HEK293 (cell line): ENCODE measurements around the gene ZFHX2.

Source experiments
- HIC1 ChIP-seq: fragments of 450-650 bp; formaldehyde crosslinking; IDR thresholded peaks from 2 replicates; pipeline ENCODE4 v1.5.1; 2016; ENCODE audit warnings: missing biosample characterization, missing genetic modification characterization
- KLF1 ChIP-seq: fragments of 450-650 bp; formaldehyde crosslinking; IDR thresholded peaks from 2 replicates; pipeline ENCODE4 v1.5.1; 2016; ENCODE audit warnings: missing biosample characterization, missing genetic modification characterization
- MYNN ChIP-seq: fragments of 450-650 bp; formaldehyde crosslinking; IDR thresholded peaks from 2 replicates; pipeline ENCODE4 v1.5.1; 2016; ENCODE audit warnings: missing biosample characterization, missing genetic modification characterization, borderline replicate concordance
- SP2 ChIP-seq: fragments of 450-650 bp; formaldehyde crosslinking; IDR thresholded peaks from 2 replicates; pipeline ENCODE4 v1.5.1; 2016; ENCODE audit warnings: missing biosample characterization, missing genetic modification characterization
- SP3 ChIP-seq: fragments of 450-650 bp; formaldehyde crosslinking; IDR thresholded peaks from 2 replicates; pipeline ENCODE4 v1.5.1; 2016; ENCODE audit warnings: missing biosample characterization, missing genetic modification characterization
- ZBTB21 ChIP-seq: fragments of 450-650 bp; formaldehyde crosslinking; IDR thresholded peaks from 2 replicates; pipeline ENCODE4 v1.5.1; 2017; ENCODE audit warnings: missing biosample characterization, missing genetic modification characterization
- ZBTB48 ChIP-seq: fragments of 450-650 bp; formaldehyde crosslinking; IDR thresholded peaks from 2 replicates; pipeline ENCODE4 v1.5.1; 2016; ENCODE audit warnings: missing biosample characterization, missing genetic modification characterization
- ZBTB6 ChIP-seq: fragments of 450-650 bp; formaldehyde crosslinking; IDR thresholded peaks from 2 replicates; pipeline ENCODE4 v1.5.1; 2017; ENCODE audit warnings: missing biosample characterization, missing genetic modification characterization
- ZNF10 ChIP-seq: fragments of 450-650 bp; formaldehyde crosslinking; IDR thresholded peaks from 2 replicates; pipeline ENCODE4 v1.5.1; 2017; ENCODE audit warnings: missing biosample characterization, missing genetic modification characterization
- ZNF146 ChIP-seq: fragments of 450-650 bp; formaldehyde crosslinking; IDR thresholded peaks from 2 replicates; pipeline ENCODE4 v1.5.1; 2016; ENCODE audit warnings: missing biosample characterization, missing genetic modification characterization
- ZNF23 ChIP-seq: fragments of 450-650 bp; formaldehyde crosslinking; IDR thresholded peaks from 2 replicates; pipeline ENCODE4 v1.5.1; 2016; ENCODE audit warnings: missing biosample characterization, missing genetic modification characterization, borderline replicate concordance
- ZNF24 ChIP-seq: fragments of 450-650 bp; formaldehyde crosslinking; IDR thresholded peaks from 2 replicates; pipeline ENCODE4 v1.5.1; 2016; ENCODE audit warnings: missing biosample characterization, missing genetic modification characterization
- ZNF302 ChIP-seq: fragments of 450-650 bp; formaldehyde crosslinking; IDR thresholded peaks from 2 replicates; pipeline ENCODE4 v1.5.1; 2016; ENCODE audit warnings: missing biosample characterization, missing genetic modification characterization, low read depth
- ZNF623 ChIP-seq: fragments of 450-650 bp; formaldehyde crosslinking; IDR thresholded peaks from 2 replicates; pipeline ENCODE4 v1.5.1; 2016; ENCODE audit warnings: missing biosample characterization, missing genetic modification characterization
- ZSCAN16 ChIP-seq: fragments of 450-650 bp; formaldehyde crosslinking; IDR thresholded peaks from 2 replicates; pipeline ENCODE4 v1.5.1; 2016; ENCODE audit warnings: missing biosample characterization, missing genetic modification characterization
- TF ChIP-seq, protein P1 (sequence below): fragments of 450-650 bp; formaldehyde crosslinking; IDR thresholded peaks from 2 replicates; pipeline ENCODE4 v1.5.1; 2016; ENCODE audit warnings: missing biosample characterization, missing genetic modification characterization
- TF ChIP-seq, protein P2 (sequence below): fragments of 450-650 bp; formaldehyde crosslinking; IDR thresholded peaks from 2 replicates; pipeline ENCODE4 v1.5.1; 2016; ENCODE audit warnings: missing biosample characterization, missing genetic modification characterization
- TF ChIP-seq, protein P3 (sequence below): fragments of 450-650 bp; formaldehyde crosslinking; IDR thresholded peaks from 2 replicates; pipeline ENCODE4 v1.5.1; 2017; ENCODE audit warnings: missing biosample characterization, missing genetic modification characterization
- TF ChIP-seq, protein P4 (sequence below): fragments of 450-650 bp; formaldehyde crosslinking; IDR thresholded peaks from 2 replicates; pipeline ENCODE4 v1.5.1; 2016; ENCODE audit warnings: missing biosample characterization, missing genetic modification characterization, borderline replicate concordance
- TF ChIP-seq, protein P5 (sequence below): fragments of 450-650 bp; formaldehyde crosslinking; IDR thresholded peaks from 2 replicates; pipeline ENCODE4 v1.5.1; 2016; ENCODE audit warnings: missing biosample characterization, missing genetic modification characterization

ZFHX2 gene

DNA sequence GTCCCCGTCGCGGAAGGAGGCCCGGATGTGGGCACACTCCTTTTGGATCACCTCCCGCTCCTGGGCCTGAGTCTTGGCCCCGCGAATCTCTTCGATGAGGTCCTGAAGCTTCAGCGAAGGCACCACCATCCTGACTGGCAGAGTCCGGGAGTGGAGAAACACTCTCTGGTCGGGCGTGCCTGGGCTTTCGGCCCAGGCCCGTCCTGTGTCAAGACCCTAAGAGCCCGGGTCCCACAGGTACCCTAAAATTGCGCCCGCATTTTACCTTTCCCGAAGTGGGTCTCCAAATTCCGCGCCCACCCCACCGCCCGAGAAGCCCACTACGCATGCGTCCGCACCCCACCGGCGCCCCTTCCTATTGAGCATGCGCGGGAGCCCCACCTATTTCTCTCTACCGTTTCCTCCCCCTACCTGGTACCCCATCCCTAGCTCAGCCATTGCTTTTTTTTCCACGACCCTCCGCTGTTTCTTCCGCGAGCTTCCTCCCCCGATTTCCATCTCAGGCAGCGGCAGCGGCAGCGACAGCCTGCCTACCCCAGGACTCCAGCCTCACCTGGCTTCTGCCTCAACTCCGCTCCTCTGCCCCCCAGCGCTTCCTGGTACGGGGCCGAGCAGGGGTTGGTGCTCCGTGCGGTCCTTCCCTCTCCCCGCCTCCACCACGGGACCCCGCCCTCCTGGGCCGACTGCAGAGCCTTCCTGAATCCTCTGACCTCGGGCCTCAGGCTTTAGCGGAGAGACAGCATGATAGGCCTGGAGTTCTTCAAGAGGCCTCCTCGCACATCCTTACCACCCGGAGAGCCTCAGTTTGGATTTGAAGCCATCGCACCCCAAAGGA is 15.8 kb upstream of the ZFHX2 start, which contains the start of gene AP1G2 (continued):
- TF ChIP-seq, protein P1, sequence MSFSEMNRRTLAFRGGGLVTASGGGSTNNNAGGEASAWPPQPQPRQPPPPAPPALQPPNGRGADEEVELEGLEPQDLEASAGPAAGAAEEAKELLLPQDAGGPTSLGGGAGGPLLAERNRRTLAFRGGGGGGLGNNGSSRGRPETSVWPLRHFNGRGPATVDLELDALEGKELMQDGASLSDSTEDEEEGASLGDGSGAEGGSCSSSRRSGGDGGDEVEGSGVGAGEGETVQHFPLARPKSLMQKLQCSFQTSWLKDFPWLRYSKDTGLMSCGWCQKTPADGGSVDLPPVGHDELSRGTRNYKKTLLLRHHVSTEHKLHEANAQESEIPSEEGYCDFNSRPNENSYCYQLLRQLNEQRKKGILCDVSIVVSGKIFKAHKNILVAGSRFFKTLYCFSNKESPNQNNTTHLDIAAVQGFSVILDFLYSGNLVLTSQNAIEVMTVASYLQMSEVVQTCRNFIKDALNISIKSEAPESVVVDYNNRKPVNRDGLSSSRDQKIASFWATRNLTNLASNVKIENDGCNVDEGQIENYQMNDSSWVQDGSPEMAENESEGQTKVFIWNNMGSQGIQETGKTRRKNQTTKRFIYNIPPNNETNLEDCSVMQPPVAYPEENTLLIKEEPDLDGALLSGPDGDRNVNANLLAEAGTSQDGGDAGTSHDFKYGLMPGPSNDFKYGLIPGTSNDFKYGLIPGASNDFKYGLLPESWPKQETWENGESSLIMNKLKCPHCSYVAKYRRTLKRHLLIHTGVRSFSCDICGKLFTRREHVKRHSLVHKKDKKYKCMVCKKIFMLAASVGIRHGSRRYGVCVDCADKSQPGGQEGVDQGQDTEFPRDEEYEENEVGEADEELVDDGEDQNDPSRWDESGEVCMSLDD = peak; percentile 98
- peak; percentile 68; the same call in 1 of the 2 replicates for TF ChIP-seq ZNF24
- TF ChIP-seq, protein P2, sequence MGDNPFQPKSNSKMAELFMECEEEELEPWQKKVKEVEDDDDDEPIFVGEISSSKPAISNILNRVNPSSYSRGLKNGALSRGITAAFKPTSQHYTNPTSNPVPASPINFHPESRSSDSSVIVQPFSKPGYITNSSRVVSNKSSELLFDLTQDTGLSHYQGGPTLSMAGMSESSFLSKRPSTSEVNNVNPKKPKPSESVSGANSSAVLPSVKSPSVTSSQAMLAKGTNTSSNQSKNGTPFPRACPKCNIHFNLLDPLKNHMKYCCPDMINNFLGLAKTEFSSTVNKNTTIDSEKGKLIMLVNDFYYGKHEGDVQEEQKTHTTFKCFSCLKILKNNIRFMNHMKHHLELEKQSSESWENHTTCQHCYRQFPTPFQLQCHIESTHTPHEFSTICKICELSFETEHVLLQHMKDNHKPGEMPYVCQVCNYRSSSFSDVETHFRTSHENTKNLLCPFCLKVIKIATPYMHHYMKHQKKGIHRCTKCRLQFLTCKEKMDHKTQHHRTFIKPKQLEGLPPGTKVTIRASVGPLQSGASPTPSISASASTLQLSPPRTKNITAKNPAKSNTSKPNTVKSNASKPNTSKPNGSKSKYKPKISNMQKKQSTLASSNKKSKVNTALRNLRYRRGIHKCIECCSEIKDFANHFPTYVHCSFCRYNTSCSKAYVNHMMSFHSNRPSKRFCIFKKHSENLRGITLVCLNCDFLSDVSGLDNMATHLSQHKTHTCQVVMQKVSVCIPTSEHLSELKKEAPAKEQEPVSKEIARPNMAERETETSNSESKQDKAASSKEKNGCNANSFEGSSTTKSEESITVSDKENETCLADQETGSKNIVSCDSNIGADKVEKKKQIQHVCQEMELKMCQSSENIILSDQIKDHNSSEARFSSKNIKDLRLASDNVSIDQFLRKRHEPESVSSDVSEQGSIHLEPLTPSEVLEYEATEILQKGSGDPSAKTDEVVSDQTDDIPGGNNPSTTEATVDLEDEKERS = no peak
- TF ChIP-seq, protein P3, sequence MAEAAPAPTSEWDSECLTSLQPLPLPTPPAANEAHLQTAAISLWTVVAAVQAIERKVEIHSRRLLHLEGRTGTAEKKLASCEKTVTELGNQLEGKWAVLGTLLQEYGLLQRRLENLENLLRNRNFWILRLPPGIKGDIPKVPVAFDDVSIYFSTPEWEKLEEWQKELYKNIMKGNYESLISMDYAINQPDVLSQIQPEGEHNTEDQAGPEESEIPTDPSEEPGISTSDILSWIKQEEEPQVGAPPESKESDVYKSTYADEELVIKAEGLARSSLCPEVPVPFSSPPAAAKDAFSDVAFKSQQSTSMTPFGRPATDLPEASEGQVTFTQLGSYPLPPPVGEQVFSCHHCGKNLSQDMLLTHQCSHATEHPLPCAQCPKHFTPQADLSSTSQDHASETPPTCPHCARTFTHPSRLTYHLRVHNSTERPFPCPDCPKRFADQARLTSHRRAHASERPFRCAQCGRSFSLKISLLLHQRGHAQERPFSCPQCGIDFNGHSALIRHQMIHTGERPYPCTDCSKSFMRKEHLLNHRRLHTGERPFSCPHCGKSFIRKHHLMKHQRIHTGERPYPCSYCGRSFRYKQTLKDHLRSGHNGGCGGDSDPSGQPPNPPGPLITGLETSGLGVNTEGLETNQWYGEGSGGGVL (tag by site-specific recombination) = peak; percentile 26; the same call in 1 of the 2 replicates
- TF ChIP-seq, protein P4, sequence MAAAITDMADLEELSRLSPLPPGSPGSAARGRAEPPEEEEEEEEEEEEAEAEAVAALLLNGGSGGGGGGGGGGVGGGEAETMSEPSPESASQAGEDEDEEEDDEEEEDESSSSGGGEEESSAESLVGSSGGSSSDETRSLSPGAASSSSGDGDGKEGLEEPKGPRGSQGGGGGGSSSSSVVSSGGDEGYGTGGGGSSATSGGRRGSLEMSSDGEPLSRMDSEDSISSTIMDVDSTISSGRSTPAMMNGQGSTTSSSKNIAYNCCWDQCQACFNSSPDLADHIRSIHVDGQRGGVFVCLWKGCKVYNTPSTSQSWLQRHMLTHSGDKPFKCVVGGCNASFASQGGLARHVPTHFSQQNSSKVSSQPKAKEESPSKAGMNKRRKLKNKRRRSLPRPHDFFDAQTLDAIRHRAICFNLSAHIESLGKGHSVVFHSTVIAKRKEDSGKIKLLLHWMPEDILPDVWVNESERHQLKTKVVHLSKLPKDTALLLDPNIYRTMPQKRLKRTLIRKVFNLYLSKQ (tag by site-specific recombination) = no peak
- TF ChIP-seq ZSCAN16 = no peak
- peak; percentile 95 for TF ChIP-seq SP3
- peak; percentile 54; the same call in 1 of the 2 replicates for TF ChIP-seq ZNF10 (tag by site-specific recombination)
- TF ChIP-seq ZBTB21 (tag by site-specific recombination) = no peak
- TF ChIP-seq ZBTB48 (tag by site-specific recombination) = peak; percentile 83; the same call in 1 of the 2 replicates
- TF ChIP-seq MYNN (tag by site-specific recombination) = no peak
- TF ChIP-seq HIC1 (tag by site-specific recombination) = peak; percentile 76
- TF ChIP-seq ZNF23 (tag by site-specific recombination) = no peak
- TF ChIP-seq KLF1 (tag by site-specific recombination) = peak; percentile 79
- TF ChIP-seq ZBTB6 (tag by site-specific recombination) = no peak
- TF ChIP-seq ZNF302 (tag by site-specific recombination) = no peak
- TF ChIP-seq, protein P5, sequence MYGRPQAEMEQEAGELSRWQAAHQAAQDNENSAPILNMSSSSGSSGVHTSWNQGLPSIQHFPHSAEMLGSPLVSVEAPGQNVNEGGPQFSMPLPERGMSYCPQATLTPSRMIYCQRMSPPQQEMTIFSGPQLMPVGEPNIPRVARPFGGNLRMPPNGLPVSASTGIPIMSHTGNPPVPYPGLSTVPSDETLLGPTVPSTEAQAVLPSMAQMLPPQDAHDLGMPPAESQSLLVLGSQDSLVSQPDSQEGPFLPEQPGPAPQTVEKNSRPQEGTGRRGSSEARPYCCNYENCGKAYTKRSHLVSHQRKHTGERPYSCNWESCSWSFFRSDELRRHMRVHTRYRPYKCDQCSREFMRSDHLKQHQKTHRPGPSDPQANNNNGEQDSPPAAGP (tag by site-specific recombination) = peak; percentile 81
- 0 out of 2 replicates have a peak, but pooled peaks have one; percentile 18 for TF ChIP-seq ZNF623
- TF ChIP-seq SP2 (tag by site-specific recombination) = peak; percentile 89
- no peak for TF ChIP-seq ZNF146
